VCaP (cell line): Measurements from ENCODE around the gene AP1S1.

ENCODE experiments used
- H3K27ac ChIP-seq: fragments of 450-650 bp; 2 replicates; pipeline ENCODE4 v1.5.1; 2017
- TF ChIP-seq, protein P1 (sequence below): fragments of 450-650 bp; conservative IDR thresholded peaks from 2 replicates; pipeline ENCODE4 v1.5.1; 2017; ENCODE audit warnings: mild to moderate bottlenecking, moderate library complexity

AP1S1 gene

DNA sequence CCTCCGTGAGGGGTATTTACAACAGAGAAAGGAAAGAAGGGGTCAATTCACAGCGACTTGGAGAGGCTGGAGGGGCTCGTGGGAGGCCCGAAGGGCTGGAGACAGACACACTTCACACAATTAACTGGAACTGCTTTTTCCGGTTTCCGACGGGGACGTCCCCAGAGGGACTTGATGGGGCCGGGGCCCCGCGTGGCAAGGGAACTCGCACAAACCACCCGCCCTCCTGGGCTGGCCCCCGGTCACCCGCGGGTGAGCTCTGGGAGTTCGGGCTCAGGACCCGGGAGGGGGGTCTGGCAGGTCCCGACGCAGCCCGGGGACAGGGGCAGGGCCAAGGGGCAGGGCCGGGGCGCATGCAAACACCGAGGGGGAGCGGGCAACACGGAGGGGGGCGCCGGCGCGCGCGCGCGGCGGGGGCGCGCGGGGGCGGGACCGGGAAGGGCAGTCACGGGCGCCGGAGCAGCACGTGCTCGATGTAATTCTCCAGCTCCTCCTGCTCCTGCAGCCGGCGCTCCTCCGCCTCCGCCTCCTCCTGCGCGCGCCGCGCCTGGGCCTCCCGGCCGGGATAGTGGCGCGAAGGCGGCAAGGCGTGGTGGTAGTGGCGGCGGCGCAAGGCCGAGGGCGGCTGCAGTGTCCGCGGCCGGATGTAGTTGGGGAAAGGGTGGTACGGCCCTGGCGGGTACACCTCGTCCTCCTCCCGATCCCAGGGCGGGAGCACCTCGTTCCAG lies 8.4 kb downstream of the AP1S1 start:
- peak overlapping the region; percentile 98 for H3K27ac ChIP-seq
- TF ChIP-seq, protein P1, sequence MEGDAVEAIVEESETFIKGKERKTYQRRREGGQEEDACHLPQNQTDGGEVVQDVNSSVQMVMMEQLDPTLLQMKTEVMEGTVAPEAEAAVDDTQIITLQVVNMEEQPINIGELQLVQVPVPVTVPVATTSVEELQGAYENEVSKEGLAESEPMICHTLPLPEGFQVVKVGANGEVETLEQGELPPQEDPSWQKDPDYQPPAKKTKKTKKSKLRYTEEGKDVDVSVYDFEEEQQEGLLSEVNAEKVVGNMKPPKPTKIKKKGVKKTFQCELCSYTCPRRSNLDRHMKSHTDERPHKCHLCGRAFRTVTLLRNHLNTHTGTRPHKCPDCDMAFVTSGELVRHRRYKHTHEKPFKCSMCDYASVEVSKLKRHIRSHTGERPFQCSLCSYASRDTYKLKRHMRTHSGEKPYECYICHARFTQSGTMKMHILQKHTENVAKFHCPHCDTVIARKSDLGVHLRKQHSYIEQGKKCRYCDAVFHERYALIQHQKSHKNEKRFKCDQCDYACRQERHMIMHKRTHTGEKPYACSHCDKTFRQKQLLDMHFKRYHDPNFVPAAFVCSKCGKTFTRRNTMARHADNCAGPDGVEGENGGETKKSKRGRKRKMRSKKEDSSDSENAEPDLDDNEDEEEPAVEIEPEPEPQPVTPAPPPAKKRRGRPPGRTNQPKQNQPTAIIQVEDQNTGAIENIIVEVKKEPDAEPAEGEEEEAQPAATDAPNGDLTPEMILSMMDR, result no peak

DNA sequence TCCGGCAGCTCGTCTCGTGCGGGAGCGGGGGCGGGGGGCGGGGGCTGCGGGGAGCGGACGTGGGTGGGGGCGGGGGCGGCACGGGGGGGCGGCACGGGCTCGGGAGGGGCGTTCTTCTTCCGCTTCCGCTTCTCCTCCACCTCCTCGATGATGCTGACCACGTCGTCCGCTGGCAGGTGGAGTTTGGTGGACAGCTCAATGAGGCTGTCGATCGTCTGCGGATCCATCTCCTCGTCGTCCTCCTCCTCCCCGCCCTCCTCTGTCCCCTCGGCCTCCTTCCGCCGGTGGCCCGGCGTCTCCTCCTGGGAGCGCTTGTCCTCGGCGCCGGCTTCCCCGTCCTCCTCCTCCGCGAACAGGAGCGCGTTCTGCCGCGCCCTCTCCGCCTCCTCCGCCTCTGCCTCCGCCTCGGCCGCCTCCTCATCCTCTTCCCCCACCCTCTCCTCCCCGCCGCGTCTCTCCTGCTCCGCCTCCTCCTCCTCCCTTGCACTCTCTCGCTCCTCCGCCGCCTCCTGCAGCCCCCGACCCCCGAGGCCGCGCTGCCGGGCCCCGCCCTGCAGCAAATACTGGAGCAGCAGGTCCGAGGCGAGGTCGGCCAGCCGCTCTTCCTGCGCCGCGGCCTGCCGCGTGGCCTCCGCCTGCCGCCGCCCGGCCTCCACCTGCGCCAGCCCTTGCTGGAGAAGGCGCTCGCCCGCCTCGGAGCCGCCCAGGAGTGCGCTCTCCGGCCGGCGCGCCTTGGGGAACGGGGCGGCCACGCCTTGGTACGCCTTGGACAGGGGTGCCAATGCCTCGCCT lies 9.2 kb downstream of the AP1S1 start:
- peak overlapping the region; percentile 98 for H3K27ac ChIP-seq
- TF ChIP-seq, protein P1, result no peak

DNA sequence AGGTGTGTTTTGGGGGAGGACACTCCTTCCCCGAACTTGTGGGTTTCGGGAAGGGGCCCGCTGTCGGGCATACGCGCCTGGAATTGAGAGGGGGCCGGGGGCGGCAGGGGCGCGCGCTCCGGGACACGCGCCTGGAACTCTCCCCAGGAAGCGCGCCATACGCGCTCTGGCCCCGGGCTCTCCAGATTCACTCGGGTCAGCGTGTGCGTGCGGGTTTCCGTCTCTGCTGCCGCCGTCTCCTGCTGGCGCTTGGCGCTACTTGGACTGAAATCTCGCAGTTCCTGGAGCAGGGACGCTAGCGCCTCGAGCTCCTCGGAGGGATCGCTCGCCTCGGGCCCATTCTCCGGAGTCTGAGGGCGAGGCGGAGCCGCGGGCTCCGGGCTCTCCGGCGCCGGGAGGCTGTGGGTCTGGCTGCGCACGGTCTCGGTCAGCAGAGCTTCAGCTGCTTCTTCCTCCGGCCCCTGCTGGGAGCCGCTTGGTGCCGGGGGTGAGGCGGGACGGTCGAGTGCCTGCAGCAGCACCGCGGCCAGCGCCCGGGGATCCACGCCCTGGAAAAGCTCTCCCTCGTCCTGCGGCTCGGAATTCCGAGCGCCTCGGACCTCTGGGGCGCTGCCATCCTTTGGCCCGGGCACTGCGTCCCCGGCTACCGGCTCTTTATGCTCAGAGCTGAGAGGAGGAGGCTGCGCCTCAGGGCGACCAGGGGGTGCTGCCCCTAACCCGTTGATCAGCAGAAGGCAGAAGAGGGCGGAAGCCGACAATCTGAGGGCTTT lies 10.0 kb downstream of the AP1S1 start:
- TF ChIP-seq, protein P1, result no peak
- peak overlapping the region; percentile 98 for H3K27ac ChIP-seq

DNA sequence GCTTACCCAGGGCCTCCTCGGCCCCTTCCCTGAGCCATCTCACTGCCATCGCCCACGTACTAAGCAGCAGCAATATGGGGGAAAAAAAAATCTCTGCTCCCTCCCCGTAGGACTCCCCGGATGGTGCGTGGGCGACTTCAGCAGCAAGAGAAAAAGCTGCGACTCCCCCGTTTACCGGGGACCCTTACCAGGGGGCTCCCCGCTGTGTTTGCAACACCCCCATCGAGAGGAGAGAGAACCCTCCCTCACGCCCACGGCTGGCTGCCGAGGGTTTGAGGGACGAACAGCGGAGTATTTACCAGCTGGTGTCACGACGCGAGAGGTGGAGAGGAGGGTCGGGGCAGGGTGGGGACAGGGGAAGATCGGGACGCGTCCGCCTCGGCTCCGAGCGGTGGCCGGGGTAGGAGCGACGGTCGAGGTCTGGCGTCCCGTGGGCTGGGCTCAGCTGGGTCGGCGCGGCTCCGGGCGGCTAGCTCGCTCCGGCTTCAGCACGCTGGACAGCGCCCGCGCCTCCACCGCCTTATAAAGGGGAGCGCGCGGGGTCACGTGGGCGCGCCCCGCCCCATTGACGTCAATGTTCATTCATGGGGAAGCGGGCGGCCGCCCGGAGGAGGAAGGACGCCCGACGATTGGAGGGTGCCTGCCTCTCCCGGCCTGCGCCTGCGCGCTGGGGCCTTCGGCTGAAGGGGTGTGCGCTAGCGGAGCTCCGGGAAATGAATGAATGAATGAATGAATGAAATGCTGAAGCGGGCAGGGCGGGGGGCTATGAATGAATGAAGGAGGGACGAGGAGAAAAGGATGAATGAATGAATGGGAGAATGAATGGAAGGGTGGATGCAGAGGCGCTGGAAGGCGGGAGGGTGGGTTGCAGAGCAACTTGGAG lies 11.0 kb downstream of the AP1S1 start, which contains the start of gene VGF:
Gene VGF (minus strand): TSS at position 495 of the 883 bp plus-strand sequence. CDS start 726 bp downstream, outside the sequence.
- TF ChIP-seq, protein P1, result no peak
- peak within 1 kb of the TSS; percentile 98 for H3K27ac ChIP-seq

DNA sequence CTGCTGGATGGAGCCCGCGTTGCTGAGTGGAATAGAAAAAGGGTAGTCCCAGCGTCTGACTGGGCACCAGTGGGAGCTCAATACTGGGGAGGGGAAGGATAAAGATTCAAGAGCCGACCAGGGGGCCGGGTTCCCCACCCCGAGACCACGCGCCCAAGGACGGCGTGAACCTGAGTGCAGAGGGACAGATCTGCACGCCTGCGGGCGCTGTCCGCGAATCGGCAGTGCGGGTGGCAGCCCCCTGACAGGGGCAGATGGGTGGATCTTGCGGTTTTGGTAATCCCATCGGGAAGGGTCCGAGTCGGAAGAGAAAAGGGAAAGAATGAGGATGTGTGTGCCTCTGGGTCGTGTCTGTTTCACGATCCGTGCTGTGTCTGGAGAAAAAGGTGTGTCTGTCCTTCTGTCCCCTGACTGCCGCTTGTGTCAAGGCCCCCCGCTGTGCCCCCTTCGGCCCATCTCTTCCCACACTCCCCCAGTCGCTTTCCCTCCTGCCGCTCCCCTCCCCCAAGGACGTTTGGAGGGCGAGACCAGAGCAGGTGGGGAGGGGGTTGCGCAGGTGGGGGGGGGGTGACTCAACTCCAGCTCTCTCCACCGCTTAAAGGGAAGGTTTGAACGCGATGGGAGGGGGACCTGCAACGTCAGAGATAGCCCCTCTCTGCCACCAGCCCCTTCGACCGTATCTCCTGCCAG lies 11.8 kb downstream of the AP1S1 start:
- TF ChIP-seq, protein P1, result no peak
- H3K27ac ChIP-seq, result no peak overlapping the region; the same call in 1 of the 2 replicates

DNA sequence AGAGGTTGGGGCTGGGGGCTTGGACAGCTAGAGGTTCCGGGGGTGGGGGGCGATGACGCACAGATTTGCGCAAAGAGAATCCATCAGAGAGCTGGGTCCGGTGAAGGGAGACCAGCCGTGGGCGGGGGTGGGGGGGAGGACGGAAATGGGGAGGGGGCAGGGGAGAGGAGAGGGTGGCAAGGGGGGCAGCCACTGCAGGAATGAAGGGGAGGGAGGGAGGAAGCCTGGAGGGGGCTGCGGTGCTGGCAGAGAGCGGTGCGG lies 12.3 kb downstream of the AP1S1 start:
- no peak overlapping the region for H3K27ac ChIP-seq
- TF ChIP-seq, protein P1, result no peak
